HUES48 (cell line): ENCODE results near the gene NKD1.
"Not testable (repeated sequence)": the region's sequence is repeated elsewhere in the genome, so short reads cannot be mapped to it uniquely, and the experiment has no call there.

Source experiments
- H3K27ac ChIP-seq: one replicate; pipeline ENCODE4 v1.7.0; 2013; ENCODE audit warnings: low read depth, low read length, inconsistent platforms
- H3K27me3 ChIP-seq: 2 replicates; pipeline ENCODE4 v1.6.1; 2013; ENCODE audit warnings: mild to moderate bottlenecking, low read length; ENCODE audit not compliant: control insufficient read depth, insufficient read depth
- H3K36me3 ChIP-seq: 2 replicates; pipeline ENCODE4 v1.6.1; 2013; ENCODE audit warnings: low read length; ENCODE audit not compliant: control insufficient read depth, insufficient read depth
- H3K4me1 ChIP-seq: 2 replicates; pipeline ENCODE4 v1.6.1; 2013; ENCODE audit warnings: mild to moderate bottlenecking, low read length; ENCODE audit not compliant: control insufficient read depth, insufficient read depth
- H3K4me3 ChIP-seq: 2 replicates; pipeline ENCODE4 v1.5.1; 2013; ENCODE audit warnings: mild to moderate bottlenecking, low read depth, low read length
- H3K9ac ChIP-seq: 2 replicates; pipeline ENCODE4 v1.6.1; 2013; ENCODE audit warnings: mild to moderate bottlenecking, low read depth, low read length, moderate library complexity
- H3K9me3 ChIP-seq: 2 replicates; pipeline ENCODE4 v1.6.1; 2013; ENCODE audit warnings: low read length; ENCODE audit not compliant: control insufficient read depth, insufficient read depth

Gene NKD1, protein sequence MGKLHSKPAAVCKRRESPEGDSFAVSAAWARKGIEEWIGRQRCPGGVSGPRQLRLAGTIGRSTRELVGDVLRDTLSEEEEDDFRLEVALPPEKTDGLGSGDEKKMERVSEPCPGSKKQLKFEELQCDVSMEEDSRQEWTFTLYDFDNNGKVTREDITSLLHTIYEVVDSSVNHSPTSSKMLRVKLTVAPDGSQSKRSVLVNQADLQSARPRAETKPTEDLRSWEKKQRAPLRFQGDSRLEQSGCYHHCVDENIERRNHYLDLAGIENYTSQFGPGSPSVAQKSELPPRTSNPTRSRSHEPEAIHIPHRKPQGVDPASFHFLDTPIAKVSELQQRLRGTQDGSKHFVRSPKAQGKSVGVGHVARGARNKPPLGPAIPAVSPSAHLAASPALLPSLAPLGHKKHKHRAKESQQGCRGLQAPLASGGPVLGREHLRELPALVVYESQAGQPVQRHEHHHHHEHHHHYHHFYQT

DNA sequence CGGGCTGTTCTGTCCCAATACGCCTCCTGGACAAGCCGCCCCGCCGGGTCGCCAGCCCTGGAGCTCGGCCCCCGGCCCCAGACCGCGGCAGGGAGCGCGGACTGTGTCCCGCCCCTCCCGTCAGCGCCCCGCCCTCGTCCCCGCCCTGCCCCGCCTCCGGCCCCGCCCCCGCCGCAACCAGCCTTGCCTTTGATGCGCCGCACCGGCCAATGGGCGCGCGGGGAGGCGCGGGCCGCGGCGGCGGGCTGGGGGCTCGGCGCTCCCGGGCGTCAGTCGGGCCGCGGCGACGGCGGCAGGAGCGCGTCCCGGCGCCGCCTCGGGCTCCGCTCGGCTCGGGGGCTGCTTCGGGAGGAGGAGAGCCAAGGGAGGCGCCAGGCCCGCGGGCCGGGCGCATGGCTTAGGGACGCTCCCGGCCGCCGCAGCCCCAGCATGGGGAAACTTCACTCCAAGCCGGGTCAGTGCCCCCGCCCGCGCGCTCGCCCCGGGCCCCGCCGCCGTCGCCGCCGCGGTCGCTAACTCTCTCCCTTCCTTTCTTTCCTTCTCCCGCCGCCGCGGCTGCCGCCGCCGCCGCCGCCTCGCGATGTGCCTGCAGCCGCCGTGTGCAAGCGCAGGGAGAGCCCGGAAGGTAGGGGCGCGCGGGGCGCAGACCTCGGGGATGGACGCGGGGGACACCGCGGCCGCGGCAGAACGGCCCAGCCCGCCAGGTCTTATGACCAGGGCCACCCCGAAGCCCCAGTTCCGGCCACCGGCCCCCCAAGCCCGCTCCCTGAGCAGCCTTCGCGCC is at the start of gene NKD1:
Gene NKD1, plus strand, starts transcription at position 272 of the 784 bp plus-strand sequence. Its CDS starts 158 bp downstream, at position 430.
- H3K27ac ChIP-seq: no peak within 1 kb of the TSS
- H3K9ac ChIP-seq: no peak within 1 kb of the TSS
- peaks cover 56% of the 10 kb centered on the region for H3K27me3 ChIP-seq
- H3K36me3 ChIP-seq: no peaks in the 10 kb centered on the region
- H3K4me1 ChIP-seq: peaks cover 3% of the 10 kb centered on the region; the same call in 1 of the 2 replicates
- H3K4me3 ChIP-seq: peak within 1 kb of the TSS; percentile 72
- no peaks in the 10 kb centered on the region for H3K9me3 ChIP-seq

DNA sequence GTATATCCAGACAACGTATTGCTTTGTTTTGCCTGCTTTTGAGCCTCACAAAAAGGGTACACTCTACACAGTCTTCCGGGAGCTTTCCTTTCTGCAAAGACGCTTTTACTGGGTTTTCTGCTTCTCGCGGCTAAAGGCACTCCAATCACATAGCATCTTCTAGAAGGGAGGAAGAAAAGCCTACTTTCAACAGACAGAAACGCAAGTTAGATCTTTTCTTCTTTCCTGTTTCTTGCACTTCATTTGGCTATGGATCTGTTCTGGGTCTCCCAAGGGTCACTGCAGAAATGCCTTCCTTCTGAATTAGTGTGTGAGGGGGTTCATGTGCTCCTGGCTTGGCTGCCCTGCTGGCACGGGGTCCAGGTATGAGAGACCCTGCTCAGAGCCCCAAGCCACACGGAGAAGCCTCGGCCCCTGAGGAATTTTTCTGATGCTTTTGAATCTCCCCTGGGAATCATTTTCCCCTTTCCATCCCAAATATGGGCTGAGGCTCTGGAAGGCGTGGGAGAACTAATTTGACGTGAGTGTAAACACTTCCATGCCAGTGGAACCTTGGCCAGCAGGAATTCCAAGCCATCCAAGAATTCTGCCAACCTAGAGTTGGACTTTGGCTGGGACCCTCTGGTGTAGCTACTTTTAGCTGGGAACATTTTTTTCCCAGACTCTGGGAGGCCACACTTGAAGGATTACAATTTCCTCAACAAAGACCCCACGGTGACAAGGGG is 49.6 kb upstream of the NKD1 start:
- Histone ChIP-seq H3K27me3 (no peaks in the 10 kb centered on the region), H3K4me3 (no peak overlapping the region), H3K36me3 (no peaks in the 10 kb centered on the region), H3K9ac (no peak overlapping the region), H3K9me3 (no peaks in the 10 kb centered on the region), H3K27ac (no peak overlapping the region), H3K4me1 (peaks cover 5% of the 10 kb centered on the region; the same call in 1 of the 2 replicates)

DNA sequence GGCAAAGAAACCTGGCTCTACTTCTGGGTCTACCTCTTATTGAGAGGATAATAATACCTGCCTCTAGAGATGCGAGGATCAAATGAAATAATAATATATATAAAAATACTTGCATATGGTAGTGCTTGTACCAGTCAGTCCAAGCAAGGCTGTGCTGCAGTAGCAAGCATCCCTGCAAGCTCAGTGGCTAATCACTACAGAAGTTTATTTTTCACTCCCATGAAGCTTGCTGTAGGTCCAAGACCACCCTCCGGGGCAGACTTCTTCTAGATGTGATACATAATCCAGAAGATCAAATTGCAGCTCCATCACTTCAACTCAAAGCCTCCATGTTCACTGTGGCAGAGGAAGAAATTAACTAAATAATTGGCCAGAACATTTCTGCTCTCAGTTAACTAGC is 48.9 kb upstream of the NKD1 start:
- Histone ChIP-seq H3K27ac (no peak overlapping the region), H3K36me3 (no peaks in the 10 kb centered on the region), H3K4me3 (no peak overlapping the region), H3K27me3 (no peaks in the 10 kb centered on the region), H3K9ac (no peak overlapping the region), H3K9me3 (no peaks in the 10 kb centered on the region), H3K4me1 (peaks cover 5% of the 10 kb centered on the region; the same call in 1 of the 2 replicates)

DNA sequence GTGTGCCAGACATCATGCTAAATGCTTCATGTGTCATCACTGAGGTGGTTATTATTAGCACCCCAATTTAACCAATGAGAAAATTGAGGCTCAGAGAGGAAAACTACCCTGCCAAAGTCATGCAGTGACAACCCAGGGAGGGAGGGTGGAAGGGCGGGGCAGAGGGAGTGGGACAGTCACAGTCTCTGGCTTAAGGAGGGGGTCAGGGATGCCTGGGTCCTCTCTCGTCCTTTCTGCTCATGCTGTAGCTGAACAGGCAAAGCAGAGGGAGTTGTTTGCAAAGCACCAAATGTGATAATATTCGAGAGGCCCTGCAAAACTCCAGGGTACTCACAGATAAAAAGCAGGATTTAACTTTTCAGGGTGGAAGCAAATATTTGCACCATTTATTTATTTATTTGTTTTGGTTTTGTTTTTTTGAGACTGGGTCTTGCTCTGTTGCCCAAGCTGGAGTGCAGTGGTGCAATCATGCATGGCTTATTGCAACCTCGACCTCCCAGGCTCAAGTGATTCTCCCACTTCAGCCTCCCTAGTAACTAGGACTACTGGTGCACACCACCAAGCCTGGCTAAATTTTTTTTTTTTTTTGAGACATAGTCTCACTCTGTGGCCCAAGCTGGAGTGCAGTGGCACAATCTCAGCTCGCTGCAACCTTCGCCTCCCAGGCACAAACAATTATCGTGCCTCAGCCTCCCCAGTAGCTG is 47.9 kb upstream of the NKD1 start:
- H3K9ac ChIP-seq: no peak overlapping the region
- H3K27ac ChIP-seq: no peak overlapping the region
- no peaks in the 10 kb centered on the region for H3K36me3 ChIP-seq
- no peaks in the 10 kb centered on the region for H3K27me3 ChIP-seq
- no peak overlapping the region for H3K4me3 ChIP-seq
- H3K9me3 ChIP-seq: no peaks in the 10 kb centered on the region
- H3K4me1 ChIP-seq: peaks cover 5% of the 10 kb centered on the region

DNA sequence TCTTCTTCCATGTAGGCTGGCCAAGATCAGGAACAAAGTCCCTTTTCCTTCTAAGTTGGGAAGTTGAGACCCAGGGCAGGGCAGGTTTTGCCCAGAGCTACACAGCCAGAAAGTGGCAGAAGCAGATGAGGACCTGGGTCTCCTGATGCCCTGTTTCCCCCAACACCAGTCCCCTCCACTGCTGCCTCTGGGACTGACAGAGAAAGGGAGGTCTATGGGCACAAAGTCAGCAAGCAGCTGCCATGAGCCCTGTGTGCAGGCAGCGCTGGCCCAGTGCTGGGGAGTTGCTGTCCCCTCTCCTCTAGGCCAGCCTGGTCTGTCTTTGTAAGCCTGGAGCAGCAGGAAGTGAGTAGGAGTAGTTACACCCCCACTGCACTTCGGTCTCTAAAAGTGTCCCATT is 46.9 kb upstream of the NKD1 start:
- Histone ChIP-seq H3K9me3 (no peaks in the 10 kb centered on the region), H3K36me3 (no peaks in the 10 kb centered on the region), H3K27me3 (no peaks in the 10 kb centered on the region), H3K4me1 (peaks cover 13% of the 10 kb centered on the region), H3K27ac (no peak overlapping the region), H3K4me3 (no peak overlapping the region), H3K9ac (no peak overlapping the region)

DNA sequence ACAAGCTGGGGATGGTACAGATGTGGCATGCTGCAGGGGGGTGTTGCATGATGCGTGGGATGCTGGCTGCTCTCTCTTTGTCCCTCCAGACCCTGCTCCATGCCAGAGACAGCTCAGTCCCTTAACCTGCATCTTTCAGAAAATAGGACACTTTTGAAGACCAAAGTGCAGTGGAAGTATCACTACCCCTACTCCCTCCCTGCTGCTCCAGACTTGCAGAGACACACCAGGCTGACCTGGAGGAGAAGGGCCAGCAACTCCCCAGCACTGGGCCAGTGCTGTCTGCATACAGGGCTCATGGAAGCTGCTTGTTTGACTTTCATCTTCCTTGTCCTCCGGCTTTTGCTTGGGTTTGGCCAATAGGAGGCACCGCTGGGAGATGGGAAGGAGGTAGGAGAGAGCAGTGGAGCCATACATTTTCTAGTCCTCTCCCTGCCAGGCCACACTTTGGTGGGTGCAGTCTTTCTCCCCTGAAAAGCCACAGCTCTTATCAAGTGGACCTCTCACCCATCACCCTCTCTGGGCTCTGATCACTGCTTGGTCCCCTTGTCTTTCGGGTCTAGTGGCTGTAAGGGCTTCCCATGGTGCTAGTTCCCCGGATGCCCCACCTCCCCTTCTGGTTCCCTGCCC is 46.1 kb upstream of the NKD1 start:
- H3K9ac ChIP-seq: no peak overlapping the region
- H3K9me3 ChIP-seq: no peaks in the 10 kb centered on the region
- H3K4me1 ChIP-seq: peaks cover 13% of the 10 kb centered on the region
- no peak overlapping the region for H3K27ac ChIP-seq
- H3K4me3 ChIP-seq: no peak overlapping the region
- H3K27me3 ChIP-seq: no peaks in the 10 kb centered on the region
- no peaks in the 10 kb centered on the region for H3K36me3 ChIP-seq

DNA sequence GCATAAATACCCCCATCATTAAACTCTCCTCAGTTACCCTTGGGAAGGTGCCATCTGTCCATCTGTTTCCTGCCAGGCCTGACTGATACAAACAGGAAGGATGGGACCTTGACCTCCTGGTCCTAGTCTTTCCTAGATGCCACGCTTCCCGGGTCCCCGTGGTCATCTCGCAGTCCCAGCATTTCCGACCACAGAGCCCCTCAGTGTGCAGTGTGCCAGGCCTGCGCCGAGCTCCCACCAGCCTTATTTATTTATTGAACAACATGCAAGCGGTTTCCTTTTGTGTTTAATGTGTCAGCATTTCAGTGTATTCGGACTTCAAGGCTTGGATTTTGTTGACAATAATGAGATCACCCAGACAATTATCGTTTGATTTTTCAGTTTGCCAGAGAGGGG is 45.6 kb upstream of the NKD1 start:
- no peaks in the 10 kb centered on the region for H3K36me3 ChIP-seq
- no peaks in the 10 kb centered on the region for H3K27me3 ChIP-seq
- H3K4me1 ChIP-seq: peaks cover 13% of the 10 kb centered on the region
- H3K4me3 ChIP-seq: no peak overlapping the region
- no peak overlapping the region for H3K27ac ChIP-seq
- H3K9ac ChIP-seq: no peak overlapping the region
- H3K9me3 ChIP-seq: no peaks in the 10 kb centered on the region

DNA sequence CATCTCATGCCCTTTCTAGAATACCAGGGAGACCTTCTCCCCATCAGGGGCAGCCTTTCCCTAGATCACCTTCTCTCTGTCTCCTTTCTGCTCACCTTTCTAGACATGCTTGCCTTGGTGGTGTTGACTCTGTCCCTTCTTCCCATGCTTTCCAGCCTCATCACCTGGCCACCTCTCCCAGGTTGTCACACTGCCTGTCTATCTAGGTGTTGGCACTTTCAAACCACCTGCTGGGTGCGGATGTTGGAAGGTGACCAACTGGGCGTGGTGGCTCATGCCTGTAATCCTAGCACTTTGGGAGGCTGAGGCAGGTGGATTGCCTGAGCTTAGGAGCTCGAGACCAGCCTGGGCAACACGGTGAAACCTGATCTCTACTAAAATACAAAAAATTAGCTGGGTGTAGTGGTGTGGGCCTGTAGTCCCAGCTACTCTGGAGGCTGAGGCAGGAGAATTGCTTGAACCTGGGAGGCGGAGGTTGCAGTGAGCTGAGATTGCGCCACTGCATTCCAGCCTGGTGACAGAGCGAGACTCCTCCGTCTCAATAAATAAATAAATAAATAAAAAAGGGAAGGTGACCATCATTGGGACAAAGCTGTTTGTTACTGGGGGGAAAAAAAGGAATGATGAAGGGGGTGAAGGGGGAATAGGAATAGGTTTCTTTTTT is 44.2 kb upstream of the NKD1 start:
- not testable (repeated sequence) for H3K27ac ChIP-seq, H3K36me3 ChIP-seq, H3K9me3 ChIP-seq, H3K27me3 ChIP-seq, H3K9ac ChIP-seq, H3K4me1 ChIP-seq, H3K4me3 ChIP-seq

DNA sequence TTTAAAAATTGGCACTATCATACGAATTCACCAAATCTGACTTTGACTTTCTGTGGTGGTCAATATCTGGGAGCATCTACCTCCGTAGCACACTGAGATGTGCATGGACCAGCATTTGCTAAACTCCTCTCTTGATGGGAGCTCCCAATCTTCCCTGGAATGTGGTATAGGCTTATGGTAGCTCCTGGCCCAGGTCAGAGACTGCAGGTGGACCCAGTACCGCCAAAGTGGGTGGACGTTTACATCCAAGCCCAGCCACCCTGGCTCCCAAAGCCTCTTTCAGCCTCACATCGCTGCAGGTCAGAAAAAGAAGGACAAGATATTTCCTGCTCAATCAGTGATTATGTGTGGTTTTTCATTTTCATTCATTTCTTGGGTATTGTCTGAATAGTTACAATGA is 43.1 kb upstream of the NKD1 start:
- peaks cover 9% of the 10 kb centered on the region for H3K4me1 ChIP-seq
- H3K9ac ChIP-seq: no peak overlapping the region
- no peak overlapping the region for H3K4me3 ChIP-seq
- peak overlapping the region; percentile 28 for H3K27ac ChIP-seq
- no peaks in the 10 kb centered on the region for H3K36me3 ChIP-seq
- no peaks in the 10 kb centered on the region for H3K9me3 ChIP-seq
- no peaks in the 10 kb centered on the region for H3K27me3 ChIP-seq
